Stimulated activated CD4-positive, alpha-beta T cell treated with anti-CD3 and anti-CD28 coated beads, Interleukin-1b, Interleukin-23, amount 100 ng/mL, for 48 hours (primary cell): Measurements from ENCODE around the gene METTL16.
A peak's percentile ranks its signal among the peaks of the same experiment; 100 is the strongest.
"Not testable (repeated sequence)": the region's sequence is repeated elsewhere in the genome, so short reads cannot be mapped to it uniquely, and the experiment has no call there.

Experiments
- DNase-seq: peaks from one replicate; pipeline ENCODE4 v3.0.0-alpha.2; 2020

METTL16 gene

GRCh38 chr17:2447479-2447878 is 64.2 kb downstream of the METTL16 start:
- not testable (repeated sequence) for DNase-seq

- DNase-seq: no peak
These were observed 66.0 kb downstream of the METTL16 start for GRCh38 chr17:2445638-2446037.

- DNase-seq: no peak
These were observed 67.3 kb downstream of the METTL16 start for GRCh38 chr17:2444382-2444781.

- no peak for DNase-seq
These were observed 69.5 kb downstream of the METTL16 start for GRCh38 chr17:2442166-2442565.

GRCh38 chr17:2440930-2441329 is 70.8 kb downstream of the METTL16 start:
- DNase-seq: no peak

GRCh38 chr17:2439997-2440396 is 71.7 kb downstream of the METTL16 start:
- not testable (repeated sequence) for DNase-seq

- no peak for DNase-seq
These were observed 72.9 kb downstream of the METTL16 start for GRCh38 chr17:2438823-2439222.

GRCh38 chr17:2436316-2436905 is 75.3 kb downstream of the METTL16 start:
- no peak for DNase-seq

- no peak for DNase-seq
These were observed 75.8 kb downstream of the METTL16 start for GRCh38 chr17:2435862-2436261.

GRCh38 chr17:2435181-2435741 is 76.4 kb downstream of the METTL16 start:
- DNase-seq: no peak

- DNase-seq: no peak
These were observed 78.0 kb downstream of the METTL16 start for GRCh38 chr17:2433696-2434095.

GRCh38 chr17:2427910-2428309 is 83.8 kb downstream of the METTL16 start:
- DNase-seq: no peak

GRCh38 chr17:2427215-2427614 is 84.5 kb downstream of the METTL16 start:
- no peak for DNase-seq

- DNase-seq: no peak
These were observed 88.4 kb downstream of the METTL16 start for GRCh38 chr17:2423271-2423670.

GRCh38 chr17:2421315-2422147 is 90.2 kb downstream of the METTL16 start:
- DNase-seq: no peak

GRCh38 chr17:2420176-2420575 is 91.5 kb downstream of the METTL16 start:
- no peak for DNase-seq

- no peak for DNase-seq
These were observed 92.2 kb downstream of the METTL16 start for GRCh38 chr17:2419486-2419885.

- DNase-seq: no peak
These were observed 93.1 kb downstream of the METTL16 start for GRCh38 chr17:2418572-2418971.

- DNase-seq: peak; percentile 82
These were observed 95.5 kb downstream of the METTL16 start for GRCh38 chr17:2416010-2416734.

GRCh38 chr17:2415081-2415480 is 96.6 kb downstream of the METTL16 start:
- DNase-seq: no peak

- DNase-seq: no peak
These were observed 97.1 kb downstream of the METTL16 start for GRCh38 chr17:2414446-2415064.

GRCh38 chr17:2412561-2413021 is 99.1 kb downstream of the METTL16 start:
- no peak for DNase-seq

GRCh38 chr17:2410951-2411350 is 100.7 kb downstream of the METTL16 start:
- no peak for DNase-seq
